H9 (cell line): ENCODE results near the gene CENPB. TPM values are rescaled to one million over a fixed set of nuclear protein-coding genes. Genes with fewer than 3 reads are reported as not detected.

Source experiments
- DNase-seq: peaks from one replicate; pipeline ENCODE4 v3.0.0-alpha.2; 2017
- H2AFZ ChIP-seq: one replicate; pipeline ENCODE4 v1.6.1; 2013; ENCODE audit warnings: mild to moderate bottlenecking, low read length, control low read depth, moderate library complexity
- H2AK5ac ChIP-seq: 2 replicates; pipeline ENCODE4 v1.6.1; 2013; ENCODE audit warnings: low read length, control low read depth, mixed read lengths; ENCODE audit not compliant: insufficient read length
- H2BK120ac ChIP-seq: one replicate; pipeline ENCODE4 v1.6.1; 2013; ENCODE audit warnings: low read depth, mild to moderate bottlenecking, low read length, control low read depth, inconsistent platforms; ENCODE audit not compliant: poor library complexity, severe bottlenecking
- H2BK12ac ChIP-seq: 2 replicates; pipeline ENCODE4 v1.6.1; 2013; ENCODE audit warnings: low read length, control low read depth, mixed read lengths, low read depth; ENCODE audit not compliant: insufficient read length
- H2BK15ac ChIP-seq: 2 replicates; pipeline ENCODE4 v1.6.1; 2013; ENCODE audit warnings: low read depth, low read length, control low read depth
- H2BK20ac ChIP-seq: one replicate; pipeline ENCODE4 v1.6.1; 2013; ENCODE audit warnings: low read depth, mild to moderate bottlenecking, low read length, control low read depth, inconsistent platforms; ENCODE audit not compliant: poor library complexity, severe bottlenecking
- H2BK5ac ChIP-seq: 2 replicates; pipeline ENCODE4 v1.6.1; 2013; ENCODE audit warnings: low read length, control low read depth, mixed read lengths; ENCODE audit not compliant: insufficient read length
- H3K14ac ChIP-seq: 2 replicates; pipeline ENCODE4 v1.6.1; 2013; ENCODE audit warnings: low read length, control low read depth; ENCODE audit not compliant: insufficient read depth
- H3K18ac ChIP-seq: 2 replicates; pipeline ENCODE4 v1.6.1; 2013; ENCODE audit warnings: low read depth, mild to moderate bottlenecking, mixed read lengths, low read length, control low read depth; ENCODE audit not compliant: insufficient read length
- H3K23ac ChIP-seq: 2 replicates; pipeline ENCODE4 v1.6.1; 2013; ENCODE audit warnings: low read length, control low read depth, mixed read lengths, low read depth; ENCODE audit not compliant: insufficient read length
- H3K23me2 ChIP-seq: 2 replicates; pipeline ENCODE4 v1.6.1; 2013; ENCODE audit warnings: low read depth, mild to moderate bottlenecking, mixed read lengths, low read length, control low read depth; ENCODE audit not compliant: insufficient read length, poor library complexity, severe bottlenecking
- H3K27ac ChIP-seq: 2 replicates; pipeline ENCODE4 v1.5.1; 2013; ENCODE audit warnings: low read length, control low read depth, mixed read lengths, low read depth; ENCODE audit not compliant: insufficient read length
- H3K27me3 ChIP-seq: 2 replicates; pipeline ENCODE4 v1.6.1; 2013; ENCODE audit warnings: low read length, control low read depth, inconsistent platforms; ENCODE audit not compliant: insufficient read depth
- H3K4ac ChIP-seq: 2 replicates; pipeline ENCODE4 v1.6.1; 2013; ENCODE audit warnings: low read depth, mild to moderate bottlenecking, control low read depth, inconsistent platforms, low read length, moderate library complexity
- H3K4me1 ChIP-seq: 2 replicates; pipeline ENCODE4 v1.6.1; 2013; ENCODE audit warnings: low read length, control low read depth, inconsistent platforms; ENCODE audit not compliant: insufficient read depth
- H3K4me2 ChIP-seq: 2 replicates; pipeline ENCODE4 v1.6.1; 2013; ENCODE audit warnings: low read length, control low read depth, mixed read lengths; ENCODE audit not compliant: insufficient read length, insufficient read depth
- H3K56ac ChIP-seq: 2 replicates; pipeline ENCODE4 v1.6.1; 2013; ENCODE audit warnings: low read depth, mild to moderate bottlenecking, mixed read lengths, low read length, control low read depth; ENCODE audit not compliant: insufficient read length
- H3K79me1 ChIP-seq: 2 replicates; pipeline ENCODE4 v1.6.1; 2013; ENCODE audit warnings: low read depth, mild to moderate bottlenecking, moderate library complexity, low read length, control low read depth, inconsistent platforms; ENCODE audit not compliant: insufficient read depth, poor library complexity, severe bottlenecking
- H3K79me2 ChIP-seq: 2 replicates; pipeline ENCODE4 v1.6.1; 2013; ENCODE audit warnings: low read length, control low read depth, inconsistent platforms; ENCODE audit not compliant: insufficient read depth
- H3K9ac ChIP-seq: 2 replicates; pipeline ENCODE4 v1.6.1; 2013; ENCODE audit warnings: low read length, control low read depth, mixed read lengths; ENCODE audit not compliant: insufficient read length; ENCODE audit errors: extremely low read depth
- H3K9me3 ChIP-seq: one replicate; pipeline ENCODE4 v1.6.1; 2013; ENCODE audit warnings: low read depth, low read length, inconsistent platforms; ENCODE audit not compliant: control insufficient read depth
- H3T11ph ChIP-seq: one replicate; pipeline ENCODE4 v1.6.1; 2013; ENCODE audit warnings: mild to moderate bottlenecking, low read length, control low read depth, inconsistent platforms
- H4K20me1 ChIP-seq: one replicate; pipeline ENCODE4 v1.6.1; 2013; ENCODE audit not compliant: control insufficient read depth, insufficient read length, insufficient read depth
- H4K5ac ChIP-seq: 2 replicates; pipeline ENCODE4 v1.6.1; 2013; ENCODE audit warnings: low read depth, mild to moderate bottlenecking, mixed read lengths, low read length, control low read depth; ENCODE audit not compliant: insufficient read length
- H4K8ac ChIP-seq: replicated peaks from 2 replicates; pipeline ENCODE4 v1.6.1; 2013; ENCODE audit warnings: low read length, control low read depth, mixed read lengths, low read depth; ENCODE audit not compliant: insufficient read length
- H4K91ac ChIP-seq: 2 replicates; pipeline ENCODE4 v1.6.1; 2013; ENCODE audit warnings: low read depth, mild to moderate bottlenecking, moderate library complexity, mixed read lengths, low read length, control low read depth; ENCODE audit not compliant: insufficient read length
- H3K27ac Mint-ChIP-seq, 3 experiments: 2 replicates in 2 of 3; 3 replicates in 1 of 3; pipeline ENCODE4 v1.8.0; 2020 to 2021; ENCODE audit warnings: mixed read lengths in 3 of 3, mild to moderate bottlenecking in 1 of 3, moderate library complexity in 1 of 3
- H3K27me3 Mint-ChIP-seq: 2 replicates; pipeline ENCODE4 v1.8.0; 2021; ENCODE audit warnings: low read depth, mild to moderate bottlenecking, moderate library complexity, mixed read lengths
- H3K36me3 Mint-ChIP-seq, 3 experiments: 2 replicates in 2 of 3; 3 replicates in 1 of 3; pipeline ENCODE4 v1.8.0; 2020 to 2021; ENCODE audit warnings: low read depth in 3 of 3, mixed read lengths in 3 of 3; ENCODE audit not compliant: insufficient read depth in 1 of 3
- H3K4me1 Mint-ChIP-seq, 2 experiments: 2 replicates each; pipeline ENCODE4 v1.8.0; 2020; ENCODE audit warnings: mixed read lengths in 2 of 2
- H3K4me3 Mint-ChIP-seq, 2 experiments: 2 replicates in 1 of 2; 3 replicates in 1 of 2; pipeline ENCODE4 v1.8.0; 2020 to 2021; ENCODE audit warnings: mild to moderate bottlenecking in 2 of 2, mixed read lengths in 2 of 2, moderate library complexity in 1 of 2
- H3K9me3 Mint-ChIP-seq, 2 experiments: 2 replicates in 1 of 2; 3 replicates in 1 of 2; pipeline ENCODE4 v1.8.0; 2020; ENCODE audit warnings: mild to moderate bottlenecking in 2 of 2, mixed read lengths in 2 of 2, moderate library complexity in 1 of 2
- CTCF ChIP-seq: fragments of 200-600 bp; sonication (generic); conservative IDR thresholded peaks from 3 replicates; pipeline ENCODE4 v1.8.0; 2021; ENCODE audit warnings: antibody characterized with exemption, mild to moderate bottlenecking
- WGBS: extraction: QIAGEN DNeasy Blood & Tissue Kit; methylation state at CpG from one replicate; pipeline ENCODE4 v1.1.7; 2013; ENCODE audit warnings: missing lambda C conversion rate, low lambda C conversion rate, mixed read lengths; ENCODE audit not compliant: insufficient read length; ENCODE audit errors: extremely low coverage; 5-methylcytosine and 5-hydroxymethylcytosine counted together
- total RNA-seq: library from RNA; stranded (reverse); gene quantifications from 2 replicates; pipeline ENCODE4 v1.2.1, GENCODE V29; 2021

The CENPB gene
- total RNA-seq, 1 experiment from 2014 or later = 63.1 TPM

GRCh38 chr20:3738111-3739053 is 48.2 kb downstream of the CENPB start:
- Histone ChIP-seq H3K18ac (no peak overlapping the region), H3K23ac (no peak overlapping the region), H3K4me1 (peaks cover 3% of the 10 kb centered on the region; the same call in 1 of the 2 replicates), H3K27ac (no peak overlapping the region), H2AFZ (no peak overlapping the region), H3K23me2 (no peaks in the 10 kb centered on the region), H4K8ac (no peak overlapping the region), H3K79me1 (no peaks in the 10 kb centered on the region), H4K91ac (no peak overlapping the region), H2BK5ac (no peak overlapping the region), H4K20me1 (no peaks in the 10 kb centered on the region), H2BK12ac (no peak overlapping the region), H2BK120ac (no peak overlapping the region), H4K5ac (no peak overlapping the region), H3K56ac (no peak overlapping the region), H3K9me3 (no peaks in the 10 kb centered on the region), H3K4me2 (no peak overlapping the region), H2BK20ac (no peak overlapping the region), H3K79me2 (no peaks in the 10 kb centered on the region), H2AK5ac (no peak overlapping the region), H3K27me3 (no peaks in the 10 kb centered on the region; the same call in 1 of the 2 replicates), H3T11ph (no peak overlapping the region), H2BK15ac (no peak overlapping the region), H3K9ac (no peak overlapping the region), H3K4ac (no peak overlapping the region), H3K14ac (no peak overlapping the region)
- Mint-ChIP-seq H3K4me1 (peaks cover 7 to 29% of the 10 kb centered on the region in 2 experiments), H3K27ac (peak overlapping the region in 1 of 3 experiments; percentile 83; a peak in 3 of 7 replicates), H3K4me3 (no peak overlapping the region), H3K27me3 (peaks cover 13% of the 10 kb centered on the region), H3K9me3 (no peaks in the 10 kb centered on the region), H3K36me3 (no peaks in the 10 kb centered on the region)
- no peak for TF ChIP-seq CTCF
- peak; percentile 18 for DNase-seq
- WGBS = no CpG with 5 or more reads among the region's 11 CpGs
